ENCODE measurements around the gene STIM2. TPM values are rescaled to one million over a fixed set of nuclear protein-coding genes. Genes with fewer than 3 reads are reported as not detected.

Gene STIM2
- total and polyA plus RNA-seq, 2 of the 4 experiments (the other 2 are of a cell fraction) = 16.1 to 27.6 TPM

DNA sequence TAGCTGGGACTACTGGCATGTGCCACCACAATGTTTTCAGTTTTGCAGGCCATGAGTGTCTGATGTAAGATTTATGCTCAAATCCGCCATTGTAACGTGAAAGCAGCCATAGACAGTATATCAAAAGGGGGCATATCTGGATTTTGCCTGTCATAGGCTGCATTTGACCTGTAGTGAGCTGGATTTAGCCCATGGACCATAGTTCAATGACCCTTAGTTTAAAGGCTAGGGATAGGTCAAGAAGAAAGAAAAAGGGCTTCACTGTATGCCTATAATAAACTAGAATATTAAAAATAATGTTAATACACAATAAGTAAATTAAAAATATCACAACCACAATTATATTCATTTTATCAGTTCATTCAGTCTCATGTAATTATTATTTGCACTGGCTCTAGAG lies 181.8 kb downstream of the STIM2 start:
- Histone ChIP-seq H3K9me3 (ENCODE audit: control insufficient read depth, insufficient read depth, low read length) (no peaks in the 10 kb centered on the region), H3K36me3 (ENCODE audit: control insufficient read depth, insufficient read depth, low read length) (no peaks in the 10 kb centered on the region), H3K4me1 (ENCODE audit: control insufficient read depth, insufficient read depth, low read length) (no peaks in the 10 kb centered on the region), H3K79me1 (ENCODE audit: low read depth in 1 of 2, low read length in 2 of 2) (no peaks in the 10 kb centered on the region), H3K18ac (ENCODE audit: low read depth, low read length) (no peak overlapping the region), H2BK15ac (ENCODE audit: low read depth, low read length) (no peak overlapping the region), H3K23ac (ENCODE audit: low read depth, low read length) (no peak overlapping the region), H3K56ac (ENCODE audit: extremely low read depth, insufficient read depth, low read length) (no peak overlapping the region), H2BK5ac (ENCODE audit: low read depth, low read length, poor library complexity, severe bottlenecking) (no peak overlapping the region), H3K27me3 (ENCODE audit: control insufficient read depth, insufficient read depth, low read length) (peaks cover 8% of the 10 kb centered on the region), H3K9me1 (ENCODE audit: insufficient read depth, low read length) (no peaks in the 10 kb centered on the region), H4K91ac (ENCODE audit: insufficient read depth, low read depth, low read length) (no peak overlapping the region), H3K4ac (ENCODE audit: low read depth, low read length) (no peak overlapping the region), H2AK9ac (replicated peaks; ENCODE audit: low read depth, low read length, poor library complexity) (no peak overlapping the region), H3K4me2 (ENCODE audit: low read depth, low read length) (no peak overlapping the region), H3K14ac (replicated peaks; ENCODE audit: low read depth, low read length) (no peak overlapping the region), H2AK5ac (ENCODE audit: low read depth, low read length) (no peak overlapping the region), H2BK120ac (ENCODE audit: low read depth, low read length) (no peak overlapping the region), H4K8ac (ENCODE audit: low read depth in 2 of 2, low read length in 2 of 2) (no peak overlapping the region), H4K20me1 (ENCODE audit: insufficient read depth, low read length) (no peaks in the 10 kb centered on the region), H3K9ac (ENCODE audit: low read depth, low read length) (no peak overlapping the region), H3K4me3 (ENCODE audit: insufficient read depth, low read depth, low read length) (no peak overlapping the region), H4K5ac (ENCODE audit: low read depth, low read length) (no peak overlapping the region), H3K27ac (ENCODE audit: insufficient read depth, low read length) (no peak overlapping the region), H2BK20ac (ENCODE audit: low read depth, low read length) (no peak overlapping the region), H2AFZ (replicated peaks; ENCODE audit: low read length, poor library complexity) (no peak overlapping the region)
- WGBS, 2 experiments (ENCODE audit: extremely low coverage in 2 of 2, insufficient read length in 1 of 2) = 26% methylated on average over 2 of the region's 2 CpGs; no CpG with 5 or more reads in 1 of the 2 experiments
- POLR2A ChIA-PET (ENCODE audit: unreplicated experiment) = no interaction called here
- in situ Hi-C loops (cut with MboI; ENCODE audit: low sequenced_read_pairs) (no loop called here), dilution Hi-C loops (cut with HindIII; ENCODE audit: low sequenced_read_pairs, unreplicated experiment) (no loop called here), intact Hi-C loops (cut with micrococcal nuclease) (no loop called here)
- no TSS peak for BruUV-seq (replicated peaks)
- ATAC-seq (ENCODE audit: low read depth) (no peak), DNase-seq (no peak)
- CTCF ChIA-PET = no interaction called here
- TF ChIP-seq RFX5 (IDR thresholded peaks at IDR 0.05; ENCODE audit: low read depth, low read length) (no peak), CEBPB (IDR thresholded peaks at IDR 0.05; ENCODE audit: low read depth, low read length) (no peak), BHLHE40 (IDR thresholded peaks at IDR 0.05; ENCODE audit: low read depth, low read length) (no peak), MAZ (IDR thresholded peaks at IDR 0.05; ENCODE audit: borderline replicate concordance, low read depth, low read length) (no peak), CHD1 (IDR thresholded peaks at IDR 0.05; ENCODE audit: low read depth, low read length) (no peak), SMC3 (IDR thresholded peaks at IDR 0.05; ENCODE audit: low read depth, low read length) (no peak), MAFK (IDR thresholded peaks at IDR 0.05; ENCODE audit: low read depth, low read length) (no peak)
- TF ChIP-seq, protein P1, sequence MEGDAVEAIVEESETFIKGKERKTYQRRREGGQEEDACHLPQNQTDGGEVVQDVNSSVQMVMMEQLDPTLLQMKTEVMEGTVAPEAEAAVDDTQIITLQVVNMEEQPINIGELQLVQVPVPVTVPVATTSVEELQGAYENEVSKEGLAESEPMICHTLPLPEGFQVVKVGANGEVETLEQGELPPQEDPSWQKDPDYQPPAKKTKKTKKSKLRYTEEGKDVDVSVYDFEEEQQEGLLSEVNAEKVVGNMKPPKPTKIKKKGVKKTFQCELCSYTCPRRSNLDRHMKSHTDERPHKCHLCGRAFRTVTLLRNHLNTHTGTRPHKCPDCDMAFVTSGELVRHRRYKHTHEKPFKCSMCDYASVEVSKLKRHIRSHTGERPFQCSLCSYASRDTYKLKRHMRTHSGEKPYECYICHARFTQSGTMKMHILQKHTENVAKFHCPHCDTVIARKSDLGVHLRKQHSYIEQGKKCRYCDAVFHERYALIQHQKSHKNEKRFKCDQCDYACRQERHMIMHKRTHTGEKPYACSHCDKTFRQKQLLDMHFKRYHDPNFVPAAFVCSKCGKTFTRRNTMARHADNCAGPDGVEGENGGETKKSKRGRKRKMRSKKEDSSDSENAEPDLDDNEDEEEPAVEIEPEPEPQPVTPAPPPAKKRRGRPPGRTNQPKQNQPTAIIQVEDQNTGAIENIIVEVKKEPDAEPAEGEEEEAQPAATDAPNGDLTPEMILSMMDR (conservative IDR thresholded peaks at IDR 0.05; ENCODE audit: low read depth, low read length) = no peak
- TF ChIP-seq, protein P2, sequence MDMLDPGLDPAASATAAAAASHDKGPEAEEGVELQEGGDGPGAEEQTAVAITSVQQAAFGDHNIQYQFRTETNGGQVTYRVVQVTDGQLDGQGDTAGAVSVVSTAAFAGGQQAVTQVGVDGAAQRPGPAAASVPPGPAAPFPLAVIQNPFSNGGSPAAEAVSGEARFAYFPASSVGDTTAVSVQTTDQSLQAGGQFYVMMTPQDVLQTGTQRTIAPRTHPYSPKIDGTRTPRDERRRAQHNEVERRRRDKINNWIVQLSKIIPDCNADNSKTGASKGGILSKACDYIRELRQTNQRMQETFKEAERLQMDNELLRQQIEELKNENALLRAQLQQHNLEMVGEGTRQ (IDR thresholded peaks at IDR 0.05; ENCODE audit: low read depth, low read length) = no peak
